NCI-H2171 (cell line): ENCODE results near the gene PRDM16.
A peak's percentile ranks its signal among the peaks of the same experiment; 100 is the strongest.
"Not testable (repeated sequence)": the region's sequence is repeated elsewhere in the genome, so short reads cannot be mapped to it uniquely, and the experiment has no call there.

Experiments used
- DNase-seq: peaks from one replicate; lab custom pipeline; 2025; lab: John Stamatoyannopoulos, UW

PRDM16 gene

DNA sequence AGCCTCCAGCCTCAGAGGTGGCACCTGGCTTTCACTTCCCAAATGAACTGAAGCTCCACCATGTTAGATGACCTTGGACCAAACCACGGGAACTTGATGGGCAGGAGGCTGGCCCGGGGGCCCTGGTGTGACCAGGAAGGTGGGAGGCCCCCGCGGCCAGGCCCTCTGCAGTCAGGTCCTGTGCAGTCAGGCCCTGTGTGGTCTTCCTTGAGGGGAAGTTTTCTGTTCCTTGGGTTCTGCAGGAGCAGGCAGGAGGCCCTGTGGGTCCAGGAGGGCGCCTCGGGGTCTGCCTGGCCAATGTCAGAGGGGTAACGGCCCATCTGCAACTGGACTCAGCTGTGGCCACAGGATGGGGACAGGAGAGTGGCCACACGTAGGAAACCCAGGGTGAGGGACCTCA is 13.0 kb downstream of the PRDM16 start:
- no peak for DNase-seq

DNA sequence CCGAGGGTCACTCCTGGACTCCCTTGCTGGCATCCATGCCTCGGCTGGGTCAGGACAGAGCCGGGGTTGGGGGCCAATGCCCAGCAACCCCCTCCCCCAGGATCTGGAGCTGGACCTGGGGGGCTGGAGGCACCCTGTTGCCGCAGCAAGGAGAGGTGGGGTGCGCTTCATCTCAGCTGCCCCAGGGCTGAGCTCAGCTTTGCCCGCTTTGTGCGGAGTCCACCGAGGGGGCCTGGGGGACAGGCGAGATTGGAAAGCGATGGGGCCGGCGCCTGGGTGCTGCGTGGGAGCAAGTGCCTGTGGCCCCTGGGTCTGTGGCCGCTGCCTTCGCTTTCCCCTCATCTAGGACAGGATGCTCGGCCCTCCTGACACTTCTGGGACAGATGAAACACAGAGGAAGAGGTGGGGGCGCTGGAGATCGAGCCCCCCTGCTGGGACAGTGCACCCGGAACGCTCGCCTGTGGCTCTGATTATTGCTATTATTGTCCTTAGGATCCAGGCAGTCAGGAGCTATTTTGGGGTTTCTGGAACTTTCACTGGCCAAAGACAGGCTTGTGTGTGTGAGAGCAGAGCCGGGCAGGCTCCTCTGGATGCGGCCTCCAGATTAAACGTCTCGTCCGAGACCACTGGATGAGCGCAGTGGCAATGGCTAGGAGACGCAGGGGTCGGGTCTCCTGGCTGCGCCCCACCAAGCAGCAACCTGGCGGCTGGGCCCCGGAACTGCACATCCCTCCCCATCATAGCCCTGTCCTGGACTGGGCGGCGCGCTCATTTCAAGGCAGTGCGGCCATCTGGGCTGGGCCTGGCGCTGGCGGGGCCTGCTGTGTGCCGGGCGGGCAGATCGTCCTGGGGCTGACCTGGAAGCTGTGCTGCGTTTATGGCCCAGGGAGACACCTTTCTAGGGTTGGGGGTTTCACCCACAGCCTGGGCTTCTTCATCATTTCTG is 13.8 kb downstream of the PRDM16 start:
- no peak for DNase-seq

DNA sequence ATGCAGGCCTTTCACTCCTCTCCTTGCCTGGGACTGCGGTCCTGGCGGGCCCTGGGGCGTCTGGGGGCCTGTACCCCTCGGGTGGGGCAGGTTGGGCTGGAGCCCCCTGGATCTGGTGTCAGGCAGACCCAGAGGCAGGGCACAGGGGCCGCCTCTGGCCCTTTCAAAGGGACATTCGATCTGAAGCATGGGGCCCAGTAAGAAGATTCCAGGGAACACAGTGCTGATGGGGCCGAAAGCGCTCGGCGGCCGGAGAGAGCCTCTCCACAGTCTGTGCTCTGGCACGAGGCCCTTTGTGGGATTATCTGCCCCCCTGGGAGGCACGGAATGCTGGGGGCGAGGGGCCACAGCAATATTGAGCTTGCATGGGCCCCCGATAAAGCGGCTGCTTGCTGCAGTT is 15.2 kb downstream of the PRDM16 start:
- DNase-seq, result no peak

DNA sequence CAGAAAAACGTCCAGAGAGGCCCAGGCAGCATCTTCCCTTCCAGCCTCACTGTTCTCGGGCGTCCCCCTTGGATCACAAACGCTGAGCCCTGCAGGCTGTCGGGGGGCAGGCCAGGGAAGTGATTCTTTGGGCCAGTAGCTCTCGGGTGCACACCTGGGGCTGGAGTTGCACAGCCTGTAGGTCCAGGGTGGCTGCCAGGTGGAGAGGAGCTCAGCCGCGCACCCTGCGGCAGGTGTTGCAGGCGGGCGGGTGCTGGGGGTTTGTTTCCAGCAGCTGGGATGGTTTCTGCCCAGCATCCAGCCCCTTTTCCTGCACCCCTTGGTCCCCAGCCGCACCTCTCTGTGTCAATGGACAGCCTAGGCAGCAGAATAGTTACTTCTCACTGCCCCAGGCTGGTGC is 15.7 kb downstream of the PRDM16 start:
- no peak for DNase-seq

DNA sequence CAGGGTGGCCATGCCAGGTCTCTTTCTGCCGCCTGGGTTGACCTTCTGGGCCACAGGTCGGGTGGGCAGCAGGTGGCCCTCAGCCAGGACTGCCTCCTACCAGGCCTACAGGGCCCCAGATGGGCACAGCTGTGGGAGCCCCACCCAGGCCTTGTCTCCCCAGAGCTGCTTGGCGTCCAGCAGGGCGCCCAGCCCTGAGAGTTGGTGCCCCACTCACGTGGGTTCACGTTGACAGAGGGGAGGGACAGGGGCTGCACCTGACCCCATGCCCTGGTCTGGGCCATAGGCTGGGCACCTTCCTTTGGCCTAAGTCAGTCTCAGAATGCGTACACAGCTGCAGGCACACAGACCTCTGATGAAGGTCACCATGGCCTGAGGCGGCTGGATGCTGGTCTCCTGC is 16.7 kb downstream of the PRDM16 start:
- DNase-seq, result no peak

DNA sequence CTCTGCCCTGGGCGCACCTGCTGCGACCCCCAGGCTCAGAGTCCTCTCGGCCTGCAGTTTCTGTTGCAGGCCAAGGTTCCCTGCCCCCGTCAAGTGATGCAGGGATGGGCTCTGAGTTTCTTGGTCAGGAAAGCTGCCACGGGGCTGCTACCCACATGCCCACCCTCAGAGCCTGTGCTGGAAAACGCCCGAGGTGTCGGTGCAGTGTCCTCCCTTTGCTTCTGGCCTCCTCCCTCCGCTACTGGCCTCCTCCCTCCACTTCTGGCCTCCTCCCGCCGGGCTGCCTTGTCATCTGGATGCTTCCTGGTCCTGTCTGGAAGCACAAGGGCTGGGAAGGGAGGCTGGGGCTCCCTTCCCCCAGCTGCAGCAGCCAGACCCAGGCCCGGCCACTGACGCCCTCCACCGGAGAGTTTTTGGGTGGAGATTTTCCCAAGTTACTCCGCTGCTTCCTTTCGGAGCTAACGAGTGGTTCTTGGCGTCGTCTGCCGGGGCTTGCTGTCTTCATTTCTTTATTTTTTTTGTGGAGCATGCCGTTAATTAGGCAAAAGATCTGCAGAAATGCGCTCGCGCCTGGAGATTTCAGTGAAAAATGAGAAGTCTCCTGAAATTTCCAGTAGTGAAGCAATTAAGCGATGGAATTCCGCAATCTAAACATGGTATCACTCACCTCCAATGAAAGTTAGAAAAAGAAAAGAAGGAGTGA is 17.4 kb downstream of the PRDM16 start:
- no peak for DNase-seq

DNA sequence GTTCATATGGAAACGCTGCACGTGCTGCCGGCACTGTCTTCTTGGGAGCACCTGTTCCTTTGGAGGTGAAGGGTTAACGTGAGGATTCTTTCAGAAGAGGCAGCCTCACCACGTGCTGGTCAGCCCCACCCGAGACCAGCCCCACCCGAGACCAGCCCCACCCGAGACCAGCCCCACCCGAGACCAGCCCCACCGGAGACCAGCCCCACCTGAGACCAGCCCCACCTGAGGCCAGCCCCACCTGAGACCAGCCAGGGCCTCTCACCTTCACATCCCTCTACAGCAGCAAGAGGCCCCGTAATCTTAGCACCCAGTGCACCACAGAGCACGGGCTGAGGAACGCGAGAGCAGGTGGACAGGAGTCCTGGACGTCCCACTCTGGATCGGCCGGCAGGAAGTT is 18.0 kb downstream of the PRDM16 start:
- no peak for DNase-seq

DNA sequence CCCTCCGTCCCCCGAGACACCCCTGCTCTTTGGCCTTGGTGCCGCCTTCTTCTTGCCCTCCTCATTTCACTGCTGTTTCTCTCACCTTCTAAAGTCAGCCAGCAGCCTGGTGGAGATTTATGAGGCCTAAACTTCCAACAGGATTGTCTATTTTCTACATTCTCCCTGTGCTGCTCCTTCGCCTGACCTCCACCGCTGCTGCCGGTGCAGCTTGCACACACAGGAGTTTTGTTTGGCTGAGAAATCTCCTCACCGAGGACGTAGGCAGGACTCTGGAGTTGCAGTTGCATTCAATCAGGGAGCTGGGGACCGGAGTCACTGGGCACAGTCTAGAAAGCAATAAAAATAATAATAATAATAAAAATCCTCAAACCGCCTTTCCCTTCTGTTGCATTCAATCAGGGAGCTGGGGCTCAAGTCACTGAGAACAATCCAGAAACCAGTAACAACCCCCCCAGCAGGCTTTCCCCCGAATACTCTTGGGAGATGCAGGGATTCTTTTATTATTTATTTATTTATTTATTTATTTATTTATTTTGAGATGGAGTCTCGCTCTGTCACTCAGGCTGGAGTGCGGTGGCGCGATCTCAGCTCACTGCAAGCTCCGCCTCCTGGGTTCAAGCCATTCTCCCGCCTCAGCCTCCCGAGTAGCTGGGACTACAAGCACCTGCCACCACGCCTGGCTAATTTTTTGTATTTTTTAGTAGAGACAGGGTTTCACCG is 19.1 kb downstream of the PRDM16 start:
- DNase-seq, result not testable (repeated sequence)

DNA sequence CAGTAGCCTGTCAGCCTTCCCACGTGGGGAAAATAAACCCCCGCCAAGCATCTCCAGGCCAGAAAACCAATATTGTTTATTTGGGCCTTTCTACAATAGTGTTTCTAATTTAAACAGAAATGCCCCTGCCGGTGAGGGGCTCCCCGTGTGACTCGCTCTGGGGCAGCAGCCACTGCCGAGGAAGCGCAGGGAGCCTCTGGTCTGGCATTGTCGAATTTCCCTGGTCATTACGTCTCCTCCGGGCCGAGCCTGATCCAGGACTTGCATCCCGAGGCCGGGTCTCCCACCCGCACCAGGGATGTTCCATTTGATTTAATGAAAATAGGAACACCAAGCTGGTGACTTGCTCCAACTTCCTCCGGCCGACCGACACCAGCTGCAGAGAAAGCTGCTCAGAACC is 20.5 kb downstream of the PRDM16 start:
- DNase-seq, result no peak

DNA sequence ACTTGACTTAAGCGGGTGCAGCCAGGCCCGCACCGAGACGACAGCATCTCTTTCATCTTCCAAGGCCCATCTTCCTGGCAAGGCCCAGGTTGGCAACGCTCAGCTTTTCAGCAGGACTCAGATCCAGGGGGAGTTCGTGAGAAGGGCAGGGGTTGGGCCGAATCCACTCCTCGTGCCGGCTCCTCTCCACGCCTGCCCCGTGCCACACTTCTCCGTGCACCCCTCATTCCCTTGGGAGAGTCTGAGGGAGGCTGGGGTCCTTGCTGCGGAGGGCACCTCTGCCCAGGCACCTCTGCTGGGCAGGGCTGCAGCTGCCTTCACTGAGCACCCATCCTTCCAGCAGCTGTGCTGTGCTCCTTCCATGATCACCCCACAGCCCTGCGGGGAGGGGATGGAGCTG is 22.3 kb downstream of the PRDM16 start:
- DNase-seq, result no peak

DNA sequence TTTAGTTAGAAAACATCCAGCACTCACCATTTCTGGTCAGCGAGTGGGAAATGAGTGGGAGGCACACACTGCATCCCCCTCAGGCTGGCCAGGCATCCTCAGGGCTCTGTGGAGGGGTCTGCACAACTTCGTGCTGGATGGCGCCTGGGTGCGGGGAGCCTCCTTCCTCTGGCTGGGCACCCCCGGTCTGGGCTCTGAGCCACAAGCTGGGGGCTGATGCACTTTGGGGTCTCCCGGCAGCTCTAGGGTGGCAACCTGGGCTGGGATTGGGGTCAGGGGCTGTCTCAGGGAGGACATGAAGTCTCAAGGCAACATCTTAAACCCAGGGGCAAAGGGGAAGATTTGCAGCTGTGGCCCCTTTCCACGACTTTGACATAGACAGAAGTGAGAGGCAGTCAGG is 23.5 kb downstream of the PRDM16 start:
- no peak for DNase-seq

DNA sequence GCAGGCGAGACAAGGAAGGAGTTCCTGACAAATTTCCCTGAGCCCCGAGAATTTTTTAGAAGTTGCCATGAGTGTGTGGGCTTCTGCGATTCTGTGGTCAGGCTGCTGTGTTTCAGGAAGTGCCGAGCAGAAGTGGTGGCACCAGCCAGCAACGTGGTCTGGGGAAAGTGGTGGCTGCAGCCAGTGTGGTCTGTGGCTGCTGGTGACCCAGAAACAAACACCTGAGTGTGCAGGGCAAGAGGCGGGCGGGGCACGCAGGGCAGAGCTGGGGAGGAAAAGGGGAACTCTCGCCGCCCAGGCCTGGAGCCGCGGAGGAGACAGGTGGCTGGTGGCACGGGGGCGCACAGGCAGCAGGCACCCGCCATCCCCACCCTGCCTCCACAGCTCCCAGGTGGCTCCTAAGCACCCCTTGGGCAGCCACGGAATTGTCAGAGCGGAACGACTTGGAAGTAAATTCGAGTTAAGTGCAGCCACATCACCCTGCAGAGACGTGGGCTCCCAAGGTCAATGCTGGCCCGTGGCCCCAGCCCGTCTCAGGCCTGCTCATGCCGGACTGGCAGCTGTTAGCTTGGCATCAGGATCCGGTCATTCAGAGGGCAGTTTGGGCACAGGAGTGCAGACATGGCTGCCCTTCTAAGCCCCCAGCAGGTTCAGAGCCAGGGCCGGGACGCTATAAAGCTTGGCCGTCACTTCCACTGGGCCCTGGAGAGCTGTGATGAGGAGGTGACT is 25.1 kb downstream of the PRDM16 start:
- no peak for DNase-seq

DNA sequence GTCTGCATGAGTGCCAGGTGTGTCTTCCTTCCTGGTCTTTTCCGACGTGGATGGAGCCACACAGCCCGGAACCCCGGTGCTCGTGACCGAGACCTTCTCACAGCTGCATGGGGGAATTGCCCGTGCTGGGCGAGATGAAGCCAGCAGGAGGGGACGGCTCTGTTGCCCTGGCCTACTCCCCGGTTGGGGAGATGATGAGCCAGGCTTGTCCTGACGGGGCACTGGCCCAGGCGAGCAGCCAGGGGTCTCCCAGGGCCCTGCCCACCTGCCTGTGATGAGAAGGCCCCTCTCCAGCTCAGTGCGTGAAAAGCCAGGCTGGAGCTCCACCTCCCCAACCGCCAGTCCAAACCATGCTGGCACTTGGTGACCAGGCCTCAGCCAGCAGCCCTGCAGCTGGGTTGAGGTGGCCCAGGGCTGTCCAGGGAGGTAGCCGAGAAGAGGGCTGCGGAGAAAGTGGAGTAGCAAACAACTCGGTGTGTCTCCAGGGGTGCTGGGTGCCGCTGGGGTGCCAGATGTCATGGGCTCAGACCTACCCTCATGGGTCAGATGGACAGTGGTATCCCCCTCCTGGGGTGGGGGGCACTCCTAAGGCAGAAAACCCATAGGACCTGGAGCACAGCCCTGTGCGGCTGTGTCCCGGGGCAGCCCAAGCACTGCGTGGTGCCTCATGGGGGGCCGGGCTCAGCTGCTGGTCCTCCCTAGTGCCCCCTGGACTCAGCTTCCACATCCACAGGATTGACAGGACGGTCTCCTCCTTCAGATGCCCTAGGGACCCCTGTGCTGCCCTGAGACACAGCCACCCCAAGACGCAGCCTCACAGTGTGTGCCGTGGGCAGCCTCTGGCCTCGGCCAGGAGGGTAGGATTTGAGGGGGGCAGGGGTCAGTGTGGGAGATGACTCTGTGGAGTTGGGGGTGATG is 26.1 kb downstream of the PRDM16 start:
- no peak for DNase-seq

DNA sequence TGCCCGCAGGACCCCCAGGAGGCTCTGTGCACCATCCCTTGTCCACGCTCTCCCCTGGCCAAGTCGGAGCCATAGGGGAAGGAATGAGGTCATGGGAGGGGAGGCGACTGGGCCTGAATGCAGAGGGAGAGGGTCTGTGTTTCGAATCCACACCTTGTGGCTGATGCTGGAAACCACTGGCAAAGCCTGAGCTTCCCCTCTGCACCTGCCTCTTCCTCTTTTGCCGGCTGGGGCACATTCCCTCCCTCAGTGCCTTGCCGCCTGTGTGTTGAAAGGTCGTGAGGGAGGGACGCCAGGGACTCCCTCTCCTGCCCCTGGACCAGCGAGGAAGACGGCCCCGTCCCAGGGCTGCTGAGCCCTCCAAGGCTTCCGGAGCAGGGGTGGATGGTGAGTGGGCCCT is 27.3 kb downstream of the PRDM16 start:
- no peak for DNase-seq

DNA sequence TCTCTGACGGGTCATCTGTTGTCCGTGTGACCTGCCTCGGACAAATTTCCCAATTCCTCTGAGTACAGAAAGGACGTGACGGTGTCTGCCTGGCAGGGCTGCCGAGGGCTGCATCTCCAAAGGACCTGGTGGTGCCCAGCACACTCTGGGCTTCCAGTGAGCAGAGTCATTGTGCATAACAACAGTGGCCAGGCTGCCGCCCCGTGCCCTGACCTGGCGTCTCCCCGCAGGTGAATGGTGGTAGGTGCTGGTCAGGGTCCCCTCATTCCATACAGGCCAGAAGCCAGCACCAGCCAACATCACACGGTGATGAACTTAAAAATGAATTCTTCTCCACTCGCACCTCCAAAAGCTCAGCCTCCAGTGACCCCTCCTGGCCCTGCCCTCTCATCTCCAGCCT is 28.2 kb downstream of the PRDM16 start:
- DNase-seq, result no peak

DNA sequence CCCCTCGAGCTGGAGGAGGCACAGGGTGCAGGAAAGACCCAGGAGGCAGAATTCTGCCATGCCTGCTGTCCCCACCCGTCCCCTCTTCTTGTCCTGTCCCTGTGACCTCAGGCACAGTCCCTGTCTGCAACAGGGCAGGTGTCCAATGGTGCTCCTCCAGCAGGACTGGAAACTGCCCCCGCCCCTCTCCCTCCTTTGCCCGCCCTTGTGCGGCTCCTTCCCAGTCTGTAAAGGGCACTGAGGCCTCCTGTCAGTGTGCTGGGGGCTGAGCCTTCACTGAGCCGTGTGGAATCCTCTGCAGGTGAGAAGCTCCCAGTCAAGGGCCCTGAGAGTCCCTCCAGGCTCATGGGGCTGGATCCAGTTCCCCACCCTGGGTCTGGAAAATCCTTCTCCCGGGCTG is 28.9 kb downstream of the PRDM16 start:
- no peak for DNase-seq

DNA sequence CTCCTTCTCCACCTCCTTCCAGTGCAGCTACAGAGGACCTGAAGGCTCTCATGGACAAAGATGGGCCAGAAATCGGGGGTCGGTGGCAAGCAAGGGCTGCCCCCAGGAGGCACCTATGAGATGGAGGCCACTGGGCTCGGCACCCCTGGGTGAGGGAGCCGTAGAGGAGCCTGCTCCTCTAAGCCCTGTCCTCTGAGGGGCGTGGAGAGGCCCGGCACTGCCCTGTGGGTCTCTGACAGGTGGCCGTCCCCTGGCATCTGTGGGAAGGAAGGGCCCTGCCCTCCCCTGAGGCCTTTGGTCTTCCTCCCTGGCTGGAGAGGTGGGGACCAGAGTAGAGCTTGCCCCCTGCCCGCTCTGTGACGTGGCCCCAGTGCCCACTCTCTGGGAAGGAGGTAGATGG is 30.9 kb downstream of the PRDM16 start:
- DNase-seq, result no peak

DNA sequence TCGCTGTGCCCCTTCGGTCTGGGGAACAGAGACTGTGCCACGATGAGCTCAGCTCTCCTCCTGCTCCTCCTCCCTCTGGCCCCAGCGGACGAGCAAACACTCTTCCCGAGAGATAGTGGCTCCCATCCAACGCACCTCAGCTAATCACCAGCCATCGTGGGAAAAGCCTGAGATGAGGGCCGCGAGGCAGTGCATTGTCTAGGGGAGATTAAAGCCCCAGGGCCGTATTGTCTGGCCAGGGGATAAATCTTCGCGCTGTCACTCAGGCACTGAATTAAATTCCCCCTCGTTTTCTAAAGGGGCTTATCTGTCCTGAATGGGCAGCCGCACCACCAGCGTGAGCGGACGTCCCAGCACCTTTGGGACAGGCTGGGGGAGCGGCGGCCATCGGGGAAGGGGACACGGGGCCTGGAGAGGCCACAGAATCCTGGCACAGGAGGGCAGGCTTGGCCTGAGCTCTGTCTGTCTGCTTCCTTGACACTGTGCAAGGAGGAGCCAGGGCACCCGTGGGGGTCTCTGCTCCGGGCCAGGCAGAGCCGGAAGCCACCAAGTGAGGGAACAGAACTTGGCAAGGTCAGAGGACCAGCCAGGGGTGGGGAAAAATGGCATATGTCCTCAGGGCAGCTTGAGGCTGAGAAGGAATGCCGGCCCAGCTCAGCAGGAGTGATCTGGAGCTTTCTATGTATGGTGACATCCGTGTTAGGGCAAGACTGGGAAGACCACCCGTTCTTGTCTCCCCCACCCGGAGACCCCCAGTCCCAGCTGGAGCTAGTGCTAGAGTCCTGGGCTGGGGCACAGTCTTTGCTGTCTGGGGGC is 32.3 kb downstream of the PRDM16 start:
- DNase-seq, result no peak

DNA sequence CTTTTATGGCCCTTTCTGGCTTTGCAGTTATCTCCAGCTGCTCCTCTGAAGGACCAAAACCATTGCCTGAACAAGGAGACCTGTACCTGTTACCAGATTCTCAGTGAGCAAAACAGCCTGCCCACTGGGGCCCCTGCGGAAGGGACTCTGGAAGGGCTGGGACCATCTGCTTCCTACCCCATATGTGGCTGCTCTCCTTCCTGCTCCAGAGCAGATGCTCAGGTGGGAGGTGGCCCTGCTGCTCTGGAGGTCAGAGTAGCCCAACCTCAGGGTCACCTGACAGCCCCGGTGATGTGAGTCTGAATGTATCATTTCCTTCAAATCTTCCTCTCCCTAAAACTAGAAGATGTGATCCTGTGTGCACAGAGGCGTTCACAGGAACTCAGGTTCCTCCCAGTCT is 33.6 kb downstream of the PRDM16 start:
- DNase-seq, result peak; percentile 27
